GM12878 (cell line): ENCODE data around the gene PPM1D. TPM values are rescaled to one million over a fixed set of nuclear protein-coding genes. Genes with fewer than 3 reads are reported as not detected.

Experiments used
- ATAC-seq: fragments of 200-7000 bp; cut with Tn5 transposase; 3 replicates; pipeline ENCODE4 v1.9.1; 2020; ENCODE audit warnings: mild to moderate bottlenecking, moderate library complexity
- BruUV-seq: library from RNA; stranded (reverse); fragments of 400-500 nt; replicated peaks from 2 replicates; lab custom pipeline; 2021; lab: Mats Ljungman, UMichigan
- CTCF ChIA-PET: fragments of 300-600 bp; sonication (Branson Sonifier 250); formaldehyde crosslinking; extraction: SDS; loops from one replicate; lab custom pipeline; 2021; ENCODE audit warnings: inconsistent platforms; lab: Yijun Ruan, JAX
- POLR2A ChIA-PET: fragments of 350-600 bp; formaldehyde crosslinking; extraction: SDS; loops from one replicate; lab custom pipeline; 2021; ENCODE audit warnings: inconsistent platforms; lab: Charles Lee
- RAD21 ChIA-PET: fragments of 300-600 bp; sonication (Branson Sonifier 250); formaldehyde crosslinking; loops from one replicate; lab custom pipeline; 2023; ENCODE audit warnings: antibody characterized with exemption; ENCODE audit not compliant: unreplicated experiment; lab: Charles Lee
- SMC1A ChIA-PET: fragments of 300-600 bp; sonication (Branson Sonifier 250); formaldehyde crosslinking; loops from one replicate; lab custom pipeline; 2023; ENCODE audit not compliant: unreplicated experiment, uncharacterized antibody; lab: Charles Lee
- DNase-seq: peaks from one replicate; pipeline ENCODE4 v3.0.0-alpha.2; 2011; ENCODE audit warnings: low read depth, low spot score
- FAIRE-seq: peaks from 3 replicates; lab custom pipeline; 2011; peaks lifted over from hg19 to GRCh38; lab: Jason Lieb, UNC
- H2AFZ ChIP-seq: 2 replicates; pipeline ENCODE4 v1.6.0; 2011; ENCODE audit warnings: low read depth, low read length, control low read depth; ENCODE audit not compliant: control insufficient read depth
- H3K27ac ChIP-seq: 2 replicates; pipeline ENCODE4 v1.5.1; 2011; ENCODE audit warnings: control low read depth; ENCODE audit not compliant: control insufficient read depth, insufficient read depth
- H3K27me3 ChIP-seq, 2 experiments: replicated peaks in 1 of 2; 2 replicates each; pipeline versions ENCODE4 v1.6.0 to v1.6.1; 2011; ENCODE audit warnings: low read length in 1 of 2; ENCODE audit not compliant: control insufficient read depth in 2 of 2, insufficient read depth in 2 of 2
- H3K36me3 ChIP-seq, 2 experiments: 2 replicates each; pipeline ENCODE4 v1.5.1; 2011; ENCODE audit warnings: low read length in 1 of 2; ENCODE audit not compliant: control insufficient read depth in 2 of 2, insufficient read depth in 2 of 2
- H3K4me1 ChIP-seq: 2 replicates; pipeline ENCODE4 v1.6.1; 2011; ENCODE audit warnings: mild to moderate bottlenecking, low read length, moderate library complexity, mixed read lengths; ENCODE audit not compliant: control insufficient read depth, insufficient read depth
- H3K4me2 ChIP-seq: 2 replicates; pipeline ENCODE4 v1.6.0; 2011; ENCODE audit warnings: control low read depth; ENCODE audit not compliant: control insufficient read depth, insufficient read depth
- H3K4me3 ChIP-seq: fragments of 200-600 bp; sonication (generic); 2 replicates; pipeline ENCODE4 v1.5.1; 2016
- H3K79me2 ChIP-seq: 2 replicates; pipeline ENCODE4 v1.6.0; 2011; ENCODE audit warnings: low read length; ENCODE audit not compliant: control insufficient read depth, insufficient read depth
- H3K9ac ChIP-seq: 2 replicates; pipeline ENCODE4 v1.8.0; 2011; ENCODE audit warnings: low read length, control low read depth, mixed read lengths; ENCODE audit not compliant: control insufficient read depth, insufficient read depth
- H3K9me3 ChIP-seq: replicated peaks from 3 replicates; pipeline ENCODE4 v1.5.1; 2011; ENCODE audit warnings: mild to moderate bottlenecking, low read length; ENCODE audit not compliant: control insufficient read depth, insufficient read depth
- H4K20me1 ChIP-seq: 2 replicates; pipeline ENCODE4 v1.6.0; 2011; ENCODE audit not compliant: control insufficient read depth, insufficient read depth
- CBX3 ChIP-seq: fragments of 200-600 bp; sonication (generic); IDR thresholded peaks from 2 replicates; pipeline ENCODE4 v1.6.1; 2016; ENCODE audit warnings: low read depth, borderline replicate concordance
- CHD1 ChIP-seq: IDR thresholded peaks from 2 replicates; pipeline ENCODE4 v1.6.1; 2012; ENCODE audit warnings: low read depth, low read length, improper control_type of control experiment
- HDAC2 ChIP-seq: fragments of 200-600 bp; sonication (generic); IDR thresholded peaks from 2 replicates; pipeline ENCODE4 v1.6.1; 2017
- KDM1A ChIP-seq: fragments of 200-600 bp; sonication (generic); IDR thresholded peaks from 2 replicates; pipeline ENCODE4 v1.6.1; 2016; ENCODE audit warnings: borderline replicate concordance
- NFXL1 ChIP-seq: fragments of 450-650 bp; IDR thresholded peaks from 2 replicates; pipeline ENCODE4 v1.6.1; 2017; ENCODE audit warnings: antibody characterized with exemption, mild to moderate bottlenecking, borderline replicate concordance
- POU2F2 ChIP-seq: IDR thresholded peaks from 3 replicates; pipeline ENCODE4 v1.6.1; 2011; ENCODE audit warnings: low read depth, mild to moderate bottlenecking, low read length, borderline replicate concordance
- RBBP5 ChIP-seq: fragments of 200-600 bp; sonication (generic); conservative IDR thresholded peaks from 2 replicates; pipeline ENCODE4 v1.6.1; 2016
- RELA ChIP-seq: fragments of 450-650 bp; IDR thresholded peaks from 2 replicates; pipeline ENCODE4 v1.8.0; 2014; ENCODE audit warnings: borderline replicate concordance; ENCODE audit not compliant: partially characterized antibody
- SMC3 ChIP-seq: IDR thresholded peaks from 2 replicates; pipeline ENCODE4 v1.6.1; 2011; ENCODE audit warnings: low read length, improper control_type of control experiment, borderline replicate concordance
- TCF3 ChIP-seq: IDR thresholded peaks from 2 replicates; pipeline ENCODE4 v1.6.1; 2012; ENCODE audit warnings: low read depth, mild to moderate bottlenecking, low read length, borderline replicate concordance; ENCODE audit not compliant: insufficient read depth
- ZNF207 ChIP-seq: fragments of 450-650 bp; IDR thresholded peaks from 2 replicates; pipeline ENCODE4 v1.6.1; 2014; ENCODE audit warnings: antibody characterized with exemption, mild to moderate bottlenecking, borderline replicate concordance
- WGBS: methylation state at CpG from one replicate; pipeline ENCODE4 v1.1.6; 2016; ENCODE audit warnings: low lambda C conversion rate; ENCODE audit not compliant: insufficient replicate concordance, insufficient coverage; ENCODE audit errors: missing lambda C conversion rate; 5-methylcytosine and 5-hydroxymethylcytosine counted together
- in situ Hi-C: fragments of 300-500 bp; cut with MboI; formaldehyde crosslinking; loops from 9 replicates; pipeline ENCODE4 v1.14.3; 2018; ENCODE audit warnings: mixed read lengths
- intact Hi-C: fragments of 100-400 bp; cut with micrococcal nuclease; formaldehyde crosslinking; loops from one replicate; pipeline ENCODE4 v1.14.2; 2022; ENCODE audit not compliant: unreplicated experiment
- polyA plus RNA-seq, 11 experiments: library from polyadenylated mRNA; depleted of rRNA in 4 of 11; unstranded in 6 of 11; stranded (reverse) in 5 of 11; fragments of >200 nt; fragmentation: Nextera tagmentation in 4 of 11; fragmentation: Illumina TruSeq in 1 of 11; extraction: Ambion mirVana in 4 of 11; extraction: Trizol in 1 of 11; gene quantifications; 1 replicate in 1 of 11; 2 replicates in 10 of 11; pipeline versions ENCODE4 v1.2.1 to v1.2.3, GENCODE V29; 2011 to 2016; ENCODE audit warnings: inconsistent platforms in 2 of 11, missing spikeins in 2 of 11, low read depth in 1 of 11
- total RNA-seq, 4 experiments: library from RNA; depleted of rRNA in 3 of 4; stranded (reverse); fragments of >200 nt in 3 of 4; fragmentation: Illumina TruSeq in 1 of 4; extraction: Trizol in 1 of 4; gene quantifications; 2 replicates each; pipeline versions ENCODE4 v1.2.1 to v1.2.3, GENCODE V29; 2013 to 2021
- TF ChIP-seq, protein P1 (sequence below): fragments of 450-650 bp; IDR thresholded peaks from 2 replicates; pipeline ENCODE4 v1.6.1; 2017; ENCODE audit warnings: mild to moderate bottlenecking
- TF ChIP-seq, protein P2 (sequence below): fragments of 450-650 bp; IDR thresholded peaks from 2 replicates; pipeline ENCODE4 v1.6.1; 2017; ENCODE audit warnings: mild to moderate bottlenecking, moderate library complexity

The PPM1D gene
- total and polyA plus RNA-seq, 10 of the 15 experiments (the other 5 are each of a cell fraction or from before 2014, with no cell fraction given), result 1.9 to 20.8 (median 10.7) TPM

DNA sequence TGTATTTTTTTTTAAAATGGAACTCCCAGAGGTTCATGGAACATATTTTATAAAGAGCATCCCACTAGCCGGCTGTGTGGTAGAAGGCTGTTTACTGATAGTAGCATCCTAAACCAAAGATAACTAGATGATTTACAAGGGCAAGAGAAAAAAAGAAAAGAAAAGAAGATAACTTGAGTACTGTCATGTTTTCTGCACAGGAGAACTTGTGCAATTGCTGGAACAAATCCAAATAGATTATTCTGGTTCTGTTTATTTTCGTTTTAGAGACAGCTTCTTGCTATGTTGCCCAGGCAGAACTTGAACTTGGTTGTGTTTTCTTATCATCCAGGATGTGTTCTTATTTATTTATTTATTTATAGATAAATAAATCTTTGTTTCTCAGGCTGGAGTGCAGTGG, 20.9 kb upstream of the PPM1D start:
- CTCF ChIA-PET, result interaction anchor here (2.2 to 8.6 kb wide), 2 partner anchors 9 to 59 kb away, joined by 10 to 89 read pairs; no protein-coding TSS in a partner anchor
- Histone ChIP-seq H3K9ac (no peak overlapping the region), H2AFZ (no peak overlapping the region), H3K4me3 (no peak overlapping the region), H3K79me2 (no peaks in the 10 kb centered on the region), H3K4me2 (no peak overlapping the region), H3K9me3 (no peaks in the 10 kb centered on the region), H3K27ac (no peak overlapping the region), H3K27me3 (no peaks in the 10 kb centered on the region), H4K20me1 (no peaks in the 10 kb centered on the region), H3K4me1 (no peaks in the 10 kb centered on the region; the same call in 1 of the 2 replicates), H3K36me3 (no peaks in the 10 kb centered on the region)
- TF ChIP-seq SMC3 (no peak), HDAC2 (no peak), RBBP5 (no peak), KDM1A (no peak), CHD1 (no peak), NFXL1 (0 out of 2 replicates have a peak, but pooled peaks have one; percentile 53)
- no peak for DNase-seq
- intact Hi-C loops, result no loop called here
- no peak for FAIRE-seq
- ATAC-seq, result no peak
- 26% methylated on average over 2 of the region's 2 CpGs for WGBS
- POLR2A ChIA-PET, result no interaction called here
- RAD21 ChIA-PET, result interaction anchor here (2.7 kb wide), 1 partner anchor 59 kb away, joined by 11 read pairs; no protein-coding TSS in a partner anchor
- SMC1A ChIA-PET, result no interaction called here
- no TSS peak for BruUV-seq
- in situ Hi-C loops, result no loop called here

DNA sequence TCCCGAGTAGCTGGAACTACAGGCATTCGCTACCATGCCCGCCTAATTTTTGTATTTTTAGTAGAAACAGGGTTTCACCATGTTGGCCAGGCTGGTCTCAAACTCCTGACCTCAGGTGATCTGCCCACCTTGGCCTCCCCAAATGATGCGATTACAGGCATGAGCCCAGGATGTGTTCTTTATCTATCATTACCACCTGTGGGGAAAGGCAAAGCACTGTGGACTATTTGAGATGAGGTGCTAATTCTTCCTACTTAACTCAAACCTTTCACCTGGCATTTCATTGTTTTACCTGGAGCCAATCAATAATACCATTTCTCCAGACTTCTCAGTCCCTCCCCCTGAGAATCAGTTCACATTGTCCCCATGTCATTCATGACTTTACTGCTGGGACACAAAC, 20.4 kb upstream of the PPM1D start:
- Histone ChIP-seq H3K9me3 (no peaks in the 10 kb centered on the region), H3K27me3 (no peaks in the 10 kb centered on the region), H3K4me1 (no peaks in the 10 kb centered on the region; the same call in 1 of the 2 replicates), H3K4me3 (no peak overlapping the region), H3K4me2 (no peak overlapping the region), H3K36me3 (no peaks in the 10 kb centered on the region), H3K79me2 (no peaks in the 10 kb centered on the region), H3K9ac (no peak overlapping the region), H4K20me1 (no peaks in the 10 kb centered on the region), H3K27ac (no peak overlapping the region), H2AFZ (no peak overlapping the region)
- SMC1A ChIA-PET, result no interaction called here
- intact Hi-C loops (no loop called here), in situ Hi-C loops (no loop called here)
- ATAC-seq (no peak), FAIRE-seq (no peak), DNase-seq (no peak)
- POLR2A ChIA-PET, result no interaction called here
- CTCF ChIA-PET, result interaction anchor here (0.6 to 8.6 kb wide), 3 partner anchors 10 to 59 kb away, joined by 3 to 89 read pairs (median 10); no protein-coding TSS in a partner anchor
- 90% methylated on average over 4 of the region's 4 CpGs for WGBS
- RAD21 ChIA-PET, result interaction anchor here (2.7 kb wide), 1 partner anchor 59 kb away, joined by 11 read pairs; no protein-coding TSS in a partner anchor
- BruUV-seq, result no TSS peak
- TF ChIP-seq CBX3 (no peak), POU2F2 (no peak), ZNF207 (no peak), RELA (no peak), TCF3 (no peak)
- TF ChIP-seq, protein P1, sequence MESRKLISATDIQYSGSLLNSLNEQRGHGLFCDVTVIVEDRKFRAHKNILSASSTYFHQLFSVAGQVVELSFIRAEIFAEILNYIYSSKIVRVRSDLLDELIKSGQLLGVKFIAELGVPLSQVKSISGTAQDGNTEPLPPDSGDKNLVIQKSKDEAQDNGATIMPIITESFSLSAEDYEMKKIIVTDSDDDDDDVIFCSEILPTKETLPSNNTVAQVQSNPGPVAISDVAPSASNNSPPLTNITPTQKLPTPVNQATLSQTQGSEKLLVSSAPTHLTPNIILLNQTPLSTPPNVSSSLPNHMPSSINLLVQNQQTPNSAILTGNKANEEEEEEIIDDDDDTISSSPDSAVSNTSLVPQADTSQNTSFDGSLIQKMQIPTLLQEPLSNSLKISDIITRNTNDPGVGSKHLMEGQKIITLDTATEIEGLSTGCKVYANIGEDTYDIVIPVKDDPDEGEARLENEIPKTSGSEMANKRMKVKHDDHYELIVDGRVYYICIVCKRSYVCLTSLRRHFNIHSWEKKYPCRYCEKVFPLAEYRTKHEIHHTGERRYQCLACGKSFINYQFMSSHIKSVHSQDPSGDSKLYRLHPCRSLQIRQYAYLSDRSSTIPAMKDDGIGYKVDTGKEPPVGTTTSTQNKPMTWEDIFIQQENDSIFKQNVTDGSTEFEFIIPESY, result no peak
- TF ChIP-seq, protein P2, sequence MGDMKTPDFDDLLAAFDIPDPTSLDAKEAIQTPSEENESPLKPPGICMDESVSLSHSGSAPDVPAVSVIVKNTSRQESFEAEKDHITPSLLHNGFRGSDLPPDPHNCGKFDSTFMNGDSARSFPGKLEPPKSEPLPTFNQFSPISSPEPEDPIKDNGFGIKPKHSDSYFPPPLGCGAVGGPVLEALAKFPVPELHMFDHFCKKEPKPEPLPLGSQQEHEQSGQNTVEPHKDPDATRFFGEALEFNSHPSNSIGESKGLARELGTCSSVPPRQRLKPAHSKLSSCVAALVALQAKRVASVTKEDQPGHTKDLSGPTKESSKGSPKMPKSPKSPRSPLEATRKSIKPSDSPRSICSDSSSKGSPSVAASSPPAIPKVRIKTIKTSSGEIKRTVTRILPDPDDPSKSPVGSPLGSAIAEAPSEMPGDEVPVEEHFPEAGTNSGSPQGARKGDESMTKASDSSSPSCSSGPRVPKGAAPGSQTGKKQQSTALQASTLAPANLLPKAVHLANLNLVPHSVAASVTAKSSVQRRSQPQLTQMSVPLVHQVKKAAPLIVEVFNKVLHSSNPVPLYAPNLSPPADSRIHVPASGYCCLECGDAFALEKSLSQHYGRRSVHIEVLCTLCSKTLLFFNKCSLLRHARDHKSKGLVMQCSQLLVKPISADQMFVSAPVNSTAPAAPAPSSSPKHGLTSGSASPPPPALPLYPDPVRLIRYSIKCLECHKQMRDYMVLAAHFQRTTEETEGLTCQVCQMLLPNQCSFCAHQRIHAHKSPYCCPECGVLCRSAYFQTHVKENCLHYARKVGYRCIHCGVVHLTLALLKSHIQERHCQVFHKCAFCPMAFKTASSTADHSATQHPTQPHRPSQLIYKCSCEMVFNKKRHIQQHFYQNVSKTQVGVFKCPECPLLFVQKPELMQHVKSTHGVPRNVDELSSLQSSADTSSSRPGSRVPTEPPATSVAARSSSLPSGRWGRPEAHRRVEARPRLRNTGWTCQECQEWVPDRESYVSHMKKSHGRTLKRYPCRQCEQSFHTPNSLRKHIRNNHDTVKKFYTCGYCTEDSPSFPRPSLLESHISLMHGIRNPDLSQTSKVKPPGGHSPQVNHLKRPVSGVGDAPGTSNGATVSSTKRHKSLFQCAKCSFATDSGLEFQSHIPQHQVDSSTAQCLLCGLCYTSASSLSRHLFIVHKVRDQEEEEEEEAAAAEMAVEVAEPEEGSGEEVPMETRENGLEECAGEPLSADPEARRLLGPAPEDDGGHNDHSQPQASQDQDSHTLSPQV, result no peak
